ENCODE results near the gene C9orf72.

Gene C9orf72

DNA sequence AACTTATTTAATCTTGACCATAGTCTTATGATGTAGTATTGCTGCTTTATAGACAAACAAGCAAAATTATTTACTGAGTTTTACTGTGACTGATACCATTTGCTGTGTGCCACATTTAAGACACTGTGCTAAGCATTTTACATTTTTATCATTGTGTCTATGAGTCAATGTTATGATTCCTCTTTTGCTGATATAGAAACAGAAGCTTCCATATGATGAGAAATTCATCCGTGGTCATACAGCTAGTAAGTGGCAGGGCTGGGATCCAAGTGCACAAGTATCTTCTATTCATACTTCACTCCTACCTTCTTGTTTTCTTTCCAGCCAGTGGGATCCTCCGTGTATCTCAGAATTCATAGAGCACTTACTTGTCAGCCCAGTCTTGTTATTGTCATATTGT lies 66.3 kb downstream of the C9orf72 start:
- no peaks in the 10 kb centered on the region for H4K20me1 ChIP-seq (ENCODE audit: low read depth, low read length)
- no peaks in the 10 kb centered on the region for H3F3A ChIP-seq (ENCODE audit: insufficient read depth)
- H3K4me3 ChIP-seq (ENCODE audit: insufficient read depth, low read length, poor library complexity, severe bottlenecking) = no peak overlapping the region
- H3K4me2 ChIP-seq (ENCODE audit: low read depth, low read length, poor library complexity, severe bottlenecking) = no peak overlapping the region
- TF ChIP-seq, protein P1, sequence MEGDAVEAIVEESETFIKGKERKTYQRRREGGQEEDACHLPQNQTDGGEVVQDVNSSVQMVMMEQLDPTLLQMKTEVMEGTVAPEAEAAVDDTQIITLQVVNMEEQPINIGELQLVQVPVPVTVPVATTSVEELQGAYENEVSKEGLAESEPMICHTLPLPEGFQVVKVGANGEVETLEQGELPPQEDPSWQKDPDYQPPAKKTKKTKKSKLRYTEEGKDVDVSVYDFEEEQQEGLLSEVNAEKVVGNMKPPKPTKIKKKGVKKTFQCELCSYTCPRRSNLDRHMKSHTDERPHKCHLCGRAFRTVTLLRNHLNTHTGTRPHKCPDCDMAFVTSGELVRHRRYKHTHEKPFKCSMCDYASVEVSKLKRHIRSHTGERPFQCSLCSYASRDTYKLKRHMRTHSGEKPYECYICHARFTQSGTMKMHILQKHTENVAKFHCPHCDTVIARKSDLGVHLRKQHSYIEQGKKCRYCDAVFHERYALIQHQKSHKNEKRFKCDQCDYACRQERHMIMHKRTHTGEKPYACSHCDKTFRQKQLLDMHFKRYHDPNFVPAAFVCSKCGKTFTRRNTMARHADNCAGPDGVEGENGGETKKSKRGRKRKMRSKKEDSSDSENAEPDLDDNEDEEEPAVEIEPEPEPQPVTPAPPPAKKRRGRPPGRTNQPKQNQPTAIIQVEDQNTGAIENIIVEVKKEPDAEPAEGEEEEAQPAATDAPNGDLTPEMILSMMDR (IDR thresholded peaks at IDR 0.05; ENCODE audit: insufficient read depth, low read length, poor library complexity, severe bottlenecking) = no peak
- TF ChIP-seq EZH2phosphoT487 (conservative IDR thresholded peaks at IDR 0.05; ENCODE audit: low read length) = no peak
- H3K27ac ChIP-seq (ENCODE audit: low read depth, low read length) = no peak overlapping the region
- H3K9ac ChIP-seq (ENCODE audit: low read length) = no peak overlapping the region
- H3K36me3 ChIP-seq (ENCODE audit: low read length) = no peaks in the 10 kb centered on the region
- 0 out of 2 replicates have a peak, but pooled peaks cover 2% of the 10 kb centered on the region for H3K27me3 ChIP-seq (ENCODE audit: low read length)
- no peaks in the 10 kb centered on the region for H3K79me2 ChIP-seq (ENCODE audit: insufficient read depth, low read length)
- H3K9me2 ChIP-seq (replicated peaks; ENCODE audit: insufficient read depth, low read length) = no peaks in the 10 kb centered on the region
- H2AFZ ChIP-seq (ENCODE audit: low read depth, low read length, severe bottlenecking) = no peak overlapping the region
- H3K9me3 ChIP-seq (ENCODE audit: insufficient read depth, low read length) = no peaks in the 10 kb centered on the region

DNA sequence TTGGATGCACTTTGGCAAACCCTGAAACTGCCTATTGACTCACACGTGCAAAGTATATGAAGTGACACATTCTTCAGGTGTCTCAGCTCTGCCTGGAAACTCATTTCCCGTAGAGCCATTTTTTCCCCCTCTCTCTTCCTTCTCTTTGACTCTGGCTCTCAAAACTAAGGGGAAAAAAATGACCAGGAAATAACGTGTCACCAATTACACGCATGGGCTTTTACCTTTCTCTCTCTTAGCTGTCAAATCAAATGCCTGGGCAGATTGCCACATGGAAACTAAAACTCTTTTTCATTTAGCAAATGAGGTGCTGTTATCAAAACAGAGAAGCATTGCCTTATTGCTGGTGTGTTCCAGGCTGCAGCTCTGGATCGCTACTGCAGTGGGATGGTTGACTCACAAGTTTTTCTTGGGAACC lies 67.5 kb downstream of the C9orf72 start:
- TF ChIP-seq, protein P1 (IDR thresholded peaks at IDR 0.05; ENCODE audit: insufficient read depth, low read length, poor library complexity, severe bottlenecking) = no peak
- no peak for TF ChIP-seq EZH2phosphoT487 (conservative IDR thresholded peaks at IDR 0.05; ENCODE audit: low read length)
- Histone ChIP-seq H3K9me3 (ENCODE audit: insufficient read depth, low read length) (no peaks in the 10 kb centered on the region), H3K4me3 (ENCODE audit: insufficient read depth, low read length, poor library complexity, severe bottlenecking) (no peak overlapping the region), H3F3A (ENCODE audit: insufficient read depth) (no peaks in the 10 kb centered on the region), H3K79me2 (ENCODE audit: insufficient read depth, low read length) (no peaks in the 10 kb centered on the region), H3K9me2 (replicated peaks; ENCODE audit: insufficient read depth, low read length) (no peaks in the 10 kb centered on the region), H3K36me3 (ENCODE audit: low read length) (no peaks in the 10 kb centered on the region), H3K27ac (ENCODE audit: low read depth, low read length) (no peak overlapping the region), H3K9ac (ENCODE audit: low read length) (no peak overlapping the region), H3K4me2 (ENCODE audit: low read depth, low read length, poor library complexity, severe bottlenecking) (no peak overlapping the region), H3K27me3 (ENCODE audit: low read length) (no peaks in the 10 kb centered on the region), H4K20me1 (ENCODE audit: low read depth, low read length) (no peaks in the 10 kb centered on the region), H2AFZ (ENCODE audit: low read depth, low read length, severe bottlenecking) (no peak overlapping the region)

DNA sequence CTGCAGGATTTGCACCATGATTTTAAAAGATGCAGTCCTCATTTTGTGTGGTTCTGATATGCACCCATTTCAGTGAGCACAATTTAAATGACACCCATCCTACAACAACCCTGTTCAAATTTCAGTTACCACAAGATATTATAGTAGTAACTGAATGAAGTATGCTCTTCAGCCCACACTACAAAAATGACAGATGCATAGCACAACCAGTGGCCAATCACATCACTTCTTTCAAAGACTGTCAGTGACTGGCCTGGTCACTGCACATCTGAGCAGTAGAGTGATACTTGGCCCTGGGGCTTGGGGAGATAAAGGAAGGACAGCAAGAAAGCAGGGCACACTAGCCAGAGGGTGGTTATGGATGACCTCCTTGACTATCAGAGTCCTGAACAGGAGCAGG lies 69.0 kb downstream of the C9orf72 start:
- TF ChIP-seq, protein P1 (IDR thresholded peaks at IDR 0.05; ENCODE audit: insufficient read depth, low read length, poor library complexity, severe bottlenecking) = no peak
- no peak for TF ChIP-seq EZH2phosphoT487 (conservative IDR thresholded peaks at IDR 0.05; ENCODE audit: low read length)
- no peaks in the 10 kb centered on the region for H3K27me3 ChIP-seq (ENCODE audit: low read length)
- no peaks in the 10 kb centered on the region for H3K36me3 ChIP-seq (ENCODE audit: low read length)
- no peak overlapping the region for H2AFZ ChIP-seq (ENCODE audit: low read depth, low read length, severe bottlenecking)
- H3F3A ChIP-seq (ENCODE audit: insufficient read depth) = no peaks in the 10 kb centered on the region
- no peaks in the 10 kb centered on the region for H3K79me2 ChIP-seq (ENCODE audit: insufficient read depth, low read length)
- no peaks in the 10 kb centered on the region for H3K9me3 ChIP-seq (ENCODE audit: insufficient read depth, low read length)
- no peak overlapping the region for H3K4me3 ChIP-seq (ENCODE audit: insufficient read depth, low read length, poor library complexity, severe bottlenecking)
- H3K27ac ChIP-seq (ENCODE audit: low read depth, low read length) = no peak overlapping the region
- no peaks in the 10 kb centered on the region for H3K9me2 ChIP-seq (replicated peaks; ENCODE audit: insufficient read depth, low read length)
- H4K20me1 ChIP-seq (ENCODE audit: low read depth, low read length) = no peaks in the 10 kb centered on the region
- no peak overlapping the region for H3K9ac ChIP-seq (ENCODE audit: low read length)
- H3K4me2 ChIP-seq (ENCODE audit: low read depth, low read length, poor library complexity, severe bottlenecking) = no peak overlapping the region
